Lower leg skin (tissue), 3 donors: ENCODE data around the gene BCL2L1.

Experiments
- CTCF ChIP-seq, 3 donors: fragments of 450-650 bp; IDR thresholded peaks; one replicate each; pipeline ENCODE4 v1.5.1; 2016; ENCODE audit warnings: antibody characterized with exemption in 3 of 3, mild to moderate bottlenecking in 3 of 3, moderate library complexity in 2 of 3
- POLR2A ChIP-seq, 2 donors: fragments of 450-650 bp; IDR thresholded peaks; one replicate each; pipeline ENCODE4 v1.6.1; 2016 to 2017; ENCODE audit warnings: antibody characterized with exemption in 2 of 2, mild to moderate bottlenecking in 1 of 2, moderate library complexity in 1 of 2

- TF ChIP-seq CTCF (IDR thresholded peaks at IDR 0.05): no peak
- no peak for TF ChIP-seq POLR2A (IDR thresholded peaks at IDR 0.05)
Observed at GRCh38 chr20:31711179-31712111, 11.2 kb downstream of the BCL2L1 start.
